Measurements from ENCODE around the gene USP28. TPM values are rescaled to one million over a fixed set of nuclear protein-coding genes. Genes with fewer than 3 reads are reported as not detected.

USP28 gene
- total and polyA plus RNA-seq, 2 of the 8 experiments (the other 6 are each of a cell fraction or from before 2014, with no cell fraction given) = 82.6 to 119 TPM

DNA sequence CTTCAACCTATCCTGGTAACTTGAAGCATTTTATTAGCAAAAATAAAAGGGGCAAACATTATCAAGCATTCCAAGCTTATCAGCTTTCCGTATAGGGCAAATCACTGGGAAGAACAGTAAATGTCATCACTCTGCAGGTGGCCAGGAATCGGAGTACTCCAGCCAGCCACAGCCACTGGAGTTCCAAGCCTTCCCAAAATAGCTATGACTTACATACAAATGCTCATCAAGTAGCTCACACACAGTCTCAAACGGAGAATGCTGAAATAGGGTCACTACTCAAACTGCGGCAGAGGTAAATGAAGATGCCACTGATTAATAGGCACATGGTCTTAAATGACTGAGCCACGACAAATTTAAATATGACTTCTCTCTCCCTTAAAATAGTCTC is 2.1 kb downstream of the USP28 start:
- Histone ChIP-seq H2BK5ac (ENCODE audit: low read depth, low read length) (no peak overlapping the region), H3K23ac (ENCODE audit: insufficient read length) (no peak overlapping the region), H3K27ac (ENCODE audit: low read depth, low read length) (no peak overlapping the region), H2AK5ac (ENCODE audit: low read depth, low read length) (no peak overlapping the region), H2BK20ac (ENCODE audit: low read length) (no peak overlapping the region), H2BK12ac (ENCODE audit: low read depth, low read length) (no peak overlapping the region), H2AFZ (ENCODE audit: low read length) (no peak overlapping the region), H3K9ac (replicated peaks in 1 of 4; ENCODE audit: extremely low read depth in 1 of 4, low read depth in 3 of 4, low read length in 3 of 4) (no peak overlapping the region; a peak in 1 of 7 replicates), H3K79me1 (ENCODE audit: low read depth, low read length) (peaks cover 4% of the 10 kb centered on the region; the same call in 1 of the 2 replicates), H4K5ac (ENCODE audit: insufficient read length, low read depth, low read length) (no peak overlapping the region), H3K27me3 (replicated peaks in 1 of 4; ENCODE audit: control insufficient read depth in 3 of 4, extremely low read depth in 1 of 4, insufficient read depth in 3 of 4, low read length in 3 of 4) (no peaks in the 10 kb centered on the region), H3K9me3 (ENCODE audit: insufficient read depth in 2 of 2, low read depth in 1 of 2, low read length in 1 of 2) (no peaks in the 10 kb centered on the region), H3K23me2 (ENCODE audit: low read depth, low read length) (peaks cover 10% of the 10 kb centered on the region), H4K8ac (ENCODE audit: extremely low read depth, insufficient read depth, low read length) (no peak overlapping the region), H2BK120ac (replicated peaks; ENCODE audit: low read depth, low read length) (no peak overlapping the region), H3K4me3 (ENCODE audit: extremely low read depth in 1 of 4, insufficient read depth in 2 of 4, low read depth in 3 of 4, low read length in 4 of 4) (peak overlapping the region; percentile 31 to 100 (median 60); a peak in 7 of 8 replicates), H3K36me3 (ENCODE audit: control insufficient read depth in 2 of 4, insufficient read depth in 4 of 4, low read length in 3 of 4) (peaks cover 0 to 32% (median 0%) of the 10 kb centered on the region in 4 experiments; a peak in 2 of 8 replicates), H3K79me2 (ENCODE audit: control insufficient read depth in 1 of 2, insufficient read depth in 2 of 2, low read length in 2 of 2) (peaks cover 9 to 69% of the 10 kb centered on the region in 2 experiments), H3K4me1 (replicated peaks in 1 of 4; ENCODE audit: control insufficient read depth in 3 of 4, insufficient read depth in 4 of 4, low read length in 3 of 4) (peaks cover 4 to 8% (median 7%) of the 10 kb centered on the region in 4 experiments; a peak in 4 of 7 replicates), H3K18ac (ENCODE audit: extremely low read depth, low read length) (no peak overlapping the region; the same call in 1 of the 2 replicates), H4K91ac (replicated peaks; ENCODE audit: insufficient read length, low read length) (no peak overlapping the region), H3K56ac (replicated peaks; ENCODE audit: insufficient read length, low read depth, low read length) (no peak overlapping the region), H3K4me2 (ENCODE audit: insufficient read depth in 1 of 2, low read depth in 2 of 2, low read length in 2 of 2) (peak overlapping the region; percentile 70 to 77), H3K4ac (replicated peaks; ENCODE audit: insufficient read length, low read depth, low read length) (no peak overlapping the region), H2BK15ac (ENCODE audit: low read length) (no peak overlapping the region), H4K20me1 (replicated peaks in 1 of 2; ENCODE audit: control insufficient read depth in 1 of 2, insufficient read depth in 2 of 2, low read length in 2 of 2) (peaks cover 5 to 9% of the 10 kb centered on the region in 2 experiments), H3K14ac (ENCODE audit: insufficient read length) (no peak overlapping the region)
- CTCF ChIA-PET (ENCODE audit: partially characterized antibody) = interaction anchor here (1.0 to 2.0 kb wide), 3 partner anchors 10 to 67 kb away, joined by 3 to 9 read pairs (median 5); no protein-coding TSS in a partner anchor
- TF ChIP-seq YY1 (IDR thresholded peaks at IDR 0.05; ENCODE audit: low read depth, low read length) = no peak
- no peak for TF ChIP-seq RNF2 (IDR thresholded peaks at IDR 0.05; ENCODE audit: borderline replicate concordance, low read depth, low read length, missing control alignments, poor library complexity, severe bottlenecking)
- no peak for TF ChIP-seq SP1 (IDR thresholded peaks at IDR 0.05; ENCODE audit: low read depth, low read length)
- no peak for TF ChIP-seq KDM4A (IDR thresholded peaks at IDR 0.05; ENCODE audit: low read depth, low read length, severe bottlenecking)
- peak; percentile 43 for TF ChIP-seq SAP30 (IDR thresholded peaks at IDR 0.05; ENCODE audit: insufficient read depth, insufficient replicate concordance, low read length)
- TF ChIP-seq, protein P1, sequence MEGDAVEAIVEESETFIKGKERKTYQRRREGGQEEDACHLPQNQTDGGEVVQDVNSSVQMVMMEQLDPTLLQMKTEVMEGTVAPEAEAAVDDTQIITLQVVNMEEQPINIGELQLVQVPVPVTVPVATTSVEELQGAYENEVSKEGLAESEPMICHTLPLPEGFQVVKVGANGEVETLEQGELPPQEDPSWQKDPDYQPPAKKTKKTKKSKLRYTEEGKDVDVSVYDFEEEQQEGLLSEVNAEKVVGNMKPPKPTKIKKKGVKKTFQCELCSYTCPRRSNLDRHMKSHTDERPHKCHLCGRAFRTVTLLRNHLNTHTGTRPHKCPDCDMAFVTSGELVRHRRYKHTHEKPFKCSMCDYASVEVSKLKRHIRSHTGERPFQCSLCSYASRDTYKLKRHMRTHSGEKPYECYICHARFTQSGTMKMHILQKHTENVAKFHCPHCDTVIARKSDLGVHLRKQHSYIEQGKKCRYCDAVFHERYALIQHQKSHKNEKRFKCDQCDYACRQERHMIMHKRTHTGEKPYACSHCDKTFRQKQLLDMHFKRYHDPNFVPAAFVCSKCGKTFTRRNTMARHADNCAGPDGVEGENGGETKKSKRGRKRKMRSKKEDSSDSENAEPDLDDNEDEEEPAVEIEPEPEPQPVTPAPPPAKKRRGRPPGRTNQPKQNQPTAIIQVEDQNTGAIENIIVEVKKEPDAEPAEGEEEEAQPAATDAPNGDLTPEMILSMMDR (IDR thresholded peaks at IDR 0.05; ENCODE audit: control extremely low read depth in 1 of 3, insufficient read depth in 1 of 3, low read depth in 1 of 3, low read length in 3 of 3) = no peak
- 37% methylated on average over 5 of the region's 5 CpGs; no CpG with 5 or more reads in 1 of the 2 experiments for WGBS, 2 experiments (ENCODE audit: extremely low coverage in 1 of 2, insufficient coverage in 1 of 2, insufficient read length in 1 of 2, insufficient replicate concordance in 2 of 2, low coverage in 1 of 2, low lambda C conversion rate in 2 of 2, missing lambda C conversion rate in 1 of 2)
- DNase-seq (ENCODE audit: low read depth in 1 of 2, low spot score in 2 of 2) = no peak
- POLR2A ChIA-PET (ENCODE audit: partially characterized antibody) = interaction anchor here (0.7 to 8.0 kb wide), 8 partner anchors 11 to 117 kb away, joined by 3 to 91 read pairs (median 3); no protein-coding TSS in a partner anchor
- FAIRE-seq = no peak

Measured in H1 (cell line).